ENCODE measurements around the gene AUNIP.

GRCh38 chr1:25797939-25798338 is 61.3 kb downstream of the AUNIP start:
- TF ChIP-seq CTCF (IDR thresholded peaks at IDR 0.05), result peak; percentile 13 to 41 (median 26)
- TF ChIP-seq POLR2A (IDR thresholded peaks at IDR 0.05), result no peak
